ENCODE measurements around the gene KRT40. TPM values are rescaled to one million over a fixed set of nuclear protein-coding genes. Genes with fewer than 3 reads are reported as not detected.

KRT40 gene
- total and polyA plus RNA-seq, 7 donors, result not detected

- no peak for DNase-seq
- H3K27ac ChIP-seq, result no peak overlapping the region
- intact Hi-C loops (cut with DNase I), result no loop called here
- H3K4me1 ChIP-seq, result no peaks in the 10 kb centered on the region
- H3K27me3 ChIP-seq (ENCODE audit: insufficient read depth in 3 of 3, low read length in 2 of 3), result peaks cover 0 to 9% (median 0%) of the 10 kb centered on the region in 3 donors
- no peak for ATAC-seq
- TF ChIP-seq, protein P1, sequence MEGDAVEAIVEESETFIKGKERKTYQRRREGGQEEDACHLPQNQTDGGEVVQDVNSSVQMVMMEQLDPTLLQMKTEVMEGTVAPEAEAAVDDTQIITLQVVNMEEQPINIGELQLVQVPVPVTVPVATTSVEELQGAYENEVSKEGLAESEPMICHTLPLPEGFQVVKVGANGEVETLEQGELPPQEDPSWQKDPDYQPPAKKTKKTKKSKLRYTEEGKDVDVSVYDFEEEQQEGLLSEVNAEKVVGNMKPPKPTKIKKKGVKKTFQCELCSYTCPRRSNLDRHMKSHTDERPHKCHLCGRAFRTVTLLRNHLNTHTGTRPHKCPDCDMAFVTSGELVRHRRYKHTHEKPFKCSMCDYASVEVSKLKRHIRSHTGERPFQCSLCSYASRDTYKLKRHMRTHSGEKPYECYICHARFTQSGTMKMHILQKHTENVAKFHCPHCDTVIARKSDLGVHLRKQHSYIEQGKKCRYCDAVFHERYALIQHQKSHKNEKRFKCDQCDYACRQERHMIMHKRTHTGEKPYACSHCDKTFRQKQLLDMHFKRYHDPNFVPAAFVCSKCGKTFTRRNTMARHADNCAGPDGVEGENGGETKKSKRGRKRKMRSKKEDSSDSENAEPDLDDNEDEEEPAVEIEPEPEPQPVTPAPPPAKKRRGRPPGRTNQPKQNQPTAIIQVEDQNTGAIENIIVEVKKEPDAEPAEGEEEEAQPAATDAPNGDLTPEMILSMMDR (IDR thresholded peaks at IDR 0.05), result peak; percentile 49
- WGBS, 3 donors, result 37 to 59% (median 39%) methylated on average over 1 of the region's 1 CpG
- H3K9me3 ChIP-seq, result no peaks in the 10 kb centered on the region
- no peaks in the 10 kb centered on the region for H3K36me3 ChIP-seq (ENCODE audit: insufficient read depth in 1 of 2, low read depth in 1 of 2)
- no peak overlapping the region for H3K4me3 ChIP-seq
Observed at GRCh38 chr17:40963838-40964237, 20.3 kb downstream of the KRT40 start.

- 82 to 92% (median 86%) methylated on average over 4 of the region's 4 CpGs for WGBS, 3 donors
- Histone ChIP-seq H3K27me3 (ENCODE audit: insufficient read depth in 3 of 3, low read length in 2 of 3) (peaks cover 0 to 9% (median 0%) of the 10 kb centered on the region in 3 donors), H3K4me3 (no peak overlapping the region), H3K9me3 (no peaks in the 10 kb centered on the region), H3K36me3 (ENCODE audit: insufficient read depth in 1 of 2, low read depth in 1 of 2) (no peaks in the 10 kb centered on the region), H3K4me1 (no peaks in the 10 kb centered on the region), H3K27ac (no peak overlapping the region)
- ATAC-seq, result no peak
- no peak for DNase-seq
- TF ChIP-seq, protein P1 (IDR thresholded peaks at IDR 0.05), result no peak
- intact Hi-C loops (cut with DNase I), result no loop called here
Observed at GRCh38 chr17:40962059-40962561, 22.0 kb downstream of the KRT40 start.

GRCh38 chr17:40961591-40961990, 22.5 kb downstream of the KRT40 start:
- no peaks in the 10 kb centered on the region for H3K9me3 ChIP-seq
- H3K27me3 ChIP-seq (ENCODE audit: insufficient read depth in 3 of 3, low read length in 2 of 3), result peaks cover 0 to 9% (median 0%) of the 10 kb centered on the region in 3 donors
- H3K4me1 ChIP-seq, result no peaks in the 10 kb centered on the region
- H3K4me3 ChIP-seq, result no peak overlapping the region
- intact Hi-C loops (cut with DNase I), result no loop called here
- H3K27ac ChIP-seq, result no peak overlapping the region
- no peaks in the 10 kb centered on the region for H3K36me3 ChIP-seq (ENCODE audit: insufficient read depth in 1 of 2, low read depth in 1 of 2)
- WGBS, 3 donors, result 84 to 94% (median 85%) methylated on average over 1 of the region's 1 CpG
- TF ChIP-seq, protein P1 (IDR thresholded peaks at IDR 0.05), result no peak
- ATAC-seq (no peak), DNase-seq (no peak)

GRCh38 chr17:40960144-40960543, 24.0 kb downstream of the KRT40 start:
- Histone ChIP-seq H3K4me3 (no peak overlapping the region), H3K36me3 (ENCODE audit: insufficient read depth in 1 of 2, low read depth in 1 of 2) (no peaks in the 10 kb centered on the region), H3K27ac (no peak overlapping the region), H3K27me3 (ENCODE audit: insufficient read depth in 3 of 3, low read length in 2 of 3) (peaks cover 0 to 9% (median 0%) of the 10 kb centered on the region in 3 donors), H3K4me1 (no peaks in the 10 kb centered on the region), H3K9me3 (no peaks in the 10 kb centered on the region)
- DNase-seq, result no peak
- no peak for ATAC-seq
- intact Hi-C loops (cut with DNase I), result no loop called here
- 45 to 57% (median 45%) methylated on average over 10 of the region's 10 CpGs for WGBS, 3 donors
- TF ChIP-seq, protein P1 (IDR thresholded peaks at IDR 0.05), result no peak

Measured in psoas muscle (tissue), 8 donors.